Natural killer cell (primary cell): Measurements from ENCODE around the gene P2RX7. TPM values are rescaled to one million over a fixed set of nuclear protein-coding genes. Genes with fewer than 3 reads are reported as not detected.
A peak's percentile ranks its signal among the peaks of the same experiment; 100 is the strongest.

Experiments used
- ATAC-seq, 3 donors: fragments of 150-1000 bp in 2 of 3; fragments of 200-7000 bp in 1 of 3; cut with Tn5 transposase; 1 replicate in 1 of 3; 2 replicates in 2 of 3; pipeline ENCODE4 v1.10.0; 2021; ENCODE audit warnings: mild to moderate bottlenecking in 2 of 3, moderate library complexity in 2 of 3
- DNase-seq, 2 donors: peaks; one replicate each; pipeline versions ENCODE4 v3.0.0 to v3.0.0-alpha.2; 2013 to 2021; ENCODE audit warnings: mixed read lengths in 1 of 2
- H3K27ac ChIP-seq: one replicate; pipeline ENCODE4 v1.5.1; 2013; ENCODE audit warnings: mild to moderate bottlenecking, low read length
- H3K27me3 ChIP-seq: one replicate; pipeline ENCODE4 v1.6.1; 2013; ENCODE audit warnings: low read length; ENCODE audit not compliant: control insufficient read depth, insufficient read depth
- H3K36me3 ChIP-seq: one replicate; pipeline ENCODE4 v1.6.1; 2013; ENCODE audit warnings: low read length; ENCODE audit not compliant: control insufficient read depth, insufficient read depth
- H3K4me1 ChIP-seq: one replicate; pipeline ENCODE4 v1.6.1; 2013; ENCODE audit warnings: low read length; ENCODE audit not compliant: control insufficient read depth, insufficient read depth
- H3K4me3 ChIP-seq: one replicate; pipeline ENCODE4 v1.5.1; 2013; ENCODE audit warnings: low read length
- H3K9me3 ChIP-seq: one replicate; pipeline ENCODE4 v1.6.1; 2013; ENCODE audit warnings: low read length; ENCODE audit not compliant: control insufficient read depth, insufficient read depth
- H3K27ac Mint-ChIP-seq, 2 donors: one replicate each; pipeline ENCODE4 v1.8.0; 2022; ENCODE audit warnings: mild to moderate bottlenecking in 2 of 2, mixed read lengths in 2 of 2, moderate library complexity in 1 of 2
- H3K27me3 Mint-ChIP-seq, 2 donors: one replicate each; pipeline ENCODE4 v1.8.0; 2022; ENCODE audit warnings: low read depth in 2 of 2, mixed read lengths in 2 of 2
- H3K36me3 Mint-ChIP-seq: one replicate; pipeline ENCODE4 v1.8.0; 2022; ENCODE audit warnings: mixed read lengths
- H3K4me1 Mint-ChIP-seq, 2 donors: one replicate each; pipeline ENCODE4 v1.8.0; 2022; ENCODE audit warnings: mixed read lengths in 2 of 2
- H3K4me3 Mint-ChIP-seq: one replicate; pipeline ENCODE4 v1.8.0; 2022; ENCODE audit warnings: mild to moderate bottlenecking, moderate library complexity, mixed read lengths
- H3K9me3 Mint-ChIP-seq, 2 donors: one replicate each; pipeline ENCODE4 v1.8.0; 2022; ENCODE audit warnings: mixed read lengths in 2 of 2
- whole genome bisulfite sequencing: methylation state at CpG from one replicate; pipeline ENCODE4 v1.1.7; 2013; ENCODE audit warnings: missing lambda C conversion rate; ENCODE audit not compliant: insufficient coverage; 5-methylcytosine and 5-hydroxymethylcytosine counted together
- intact Hi-C: fragments of 100-400 bp; cut with micrococcal nuclease; formaldehyde crosslinking; loops from one replicate; pipeline ENCODE4 v1.14.2; 2022
- total RNA-seq, 4 donors: library from RNA; stranded (reverse); fragments of 120-200 nt in 1 of 4; gene quantifications; one replicate each; pipeline versions ENCODE4 v1.2.3 to v1.2.4, GENCODE V29; 2013 to 2022
- TF ChIP-seq, protein P1 (sequence below): fragments of 200-600 bp; IDR thresholded peaks from one replicate; pipeline ENCODE4 v1.8.0; 2022; ENCODE audit warnings: antibody characterized with exemption

Gene P2RX7
- total RNA-seq, 3 donors from 2014 or later (not counting 1 experiment from before 2014, with no cell fraction given): 14.1 to 22.9 (median 16.7) TPM

DNA sequence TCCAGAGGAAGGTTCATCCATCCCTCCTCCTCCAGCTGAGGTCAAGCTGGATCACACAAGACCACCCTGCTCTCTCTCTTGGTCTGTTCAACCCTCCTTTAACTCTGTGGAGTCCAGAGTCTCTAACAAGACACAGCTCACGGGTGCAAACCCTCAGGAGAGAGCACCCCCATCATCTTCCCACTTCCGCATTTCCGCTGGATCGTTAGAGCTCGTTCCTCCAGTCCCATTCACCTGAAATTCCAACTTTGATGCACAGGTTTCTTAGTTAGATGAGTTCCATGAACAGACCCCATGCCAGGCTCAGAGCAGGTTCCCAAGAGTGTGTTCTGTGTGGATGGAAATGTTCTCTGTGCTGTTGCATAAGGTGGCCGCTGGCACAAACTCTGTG, 44.5 kb upstream of the P2RX7 start:
- Mint-ChIP-seq H3K4me3 (no peak overlapping the region), H3K27ac (peak overlapping the region in 1 of 2 donors; percentile 37), H3K27me3 (no peaks in the 10 kb centered on the region), H3K36me3 (no peaks in the 10 kb centered on the region), H3K4me1 (peaks cover 45 to 46% of the 10 kb centered on the region in 2 donors), H3K9me3 (no peaks in the 10 kb centered on the region)
- H3K27ac ChIP-seq: no peak overlapping the region
- H3K9me3 ChIP-seq: no peaks in the 10 kb centered on the region
- no peak for DNase-seq
- H3K4me1 ChIP-seq: peaks cover 25% of the 10 kb centered on the region
- no peaks in the 10 kb centered on the region for H3K27me3 ChIP-seq
- 97% methylated on average over 6 of the region's 6 CpGs for WGBS
- TF ChIP-seq, protein P1, sequence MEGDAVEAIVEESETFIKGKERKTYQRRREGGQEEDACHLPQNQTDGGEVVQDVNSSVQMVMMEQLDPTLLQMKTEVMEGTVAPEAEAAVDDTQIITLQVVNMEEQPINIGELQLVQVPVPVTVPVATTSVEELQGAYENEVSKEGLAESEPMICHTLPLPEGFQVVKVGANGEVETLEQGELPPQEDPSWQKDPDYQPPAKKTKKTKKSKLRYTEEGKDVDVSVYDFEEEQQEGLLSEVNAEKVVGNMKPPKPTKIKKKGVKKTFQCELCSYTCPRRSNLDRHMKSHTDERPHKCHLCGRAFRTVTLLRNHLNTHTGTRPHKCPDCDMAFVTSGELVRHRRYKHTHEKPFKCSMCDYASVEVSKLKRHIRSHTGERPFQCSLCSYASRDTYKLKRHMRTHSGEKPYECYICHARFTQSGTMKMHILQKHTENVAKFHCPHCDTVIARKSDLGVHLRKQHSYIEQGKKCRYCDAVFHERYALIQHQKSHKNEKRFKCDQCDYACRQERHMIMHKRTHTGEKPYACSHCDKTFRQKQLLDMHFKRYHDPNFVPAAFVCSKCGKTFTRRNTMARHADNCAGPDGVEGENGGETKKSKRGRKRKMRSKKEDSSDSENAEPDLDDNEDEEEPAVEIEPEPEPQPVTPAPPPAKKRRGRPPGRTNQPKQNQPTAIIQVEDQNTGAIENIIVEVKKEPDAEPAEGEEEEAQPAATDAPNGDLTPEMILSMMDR: no peak
- H3K4me3 ChIP-seq: no peak overlapping the region
- intact Hi-C loops: no loop called here
- H3K36me3 ChIP-seq: no peaks in the 10 kb centered on the region
- ATAC-seq: no peak

DNA sequence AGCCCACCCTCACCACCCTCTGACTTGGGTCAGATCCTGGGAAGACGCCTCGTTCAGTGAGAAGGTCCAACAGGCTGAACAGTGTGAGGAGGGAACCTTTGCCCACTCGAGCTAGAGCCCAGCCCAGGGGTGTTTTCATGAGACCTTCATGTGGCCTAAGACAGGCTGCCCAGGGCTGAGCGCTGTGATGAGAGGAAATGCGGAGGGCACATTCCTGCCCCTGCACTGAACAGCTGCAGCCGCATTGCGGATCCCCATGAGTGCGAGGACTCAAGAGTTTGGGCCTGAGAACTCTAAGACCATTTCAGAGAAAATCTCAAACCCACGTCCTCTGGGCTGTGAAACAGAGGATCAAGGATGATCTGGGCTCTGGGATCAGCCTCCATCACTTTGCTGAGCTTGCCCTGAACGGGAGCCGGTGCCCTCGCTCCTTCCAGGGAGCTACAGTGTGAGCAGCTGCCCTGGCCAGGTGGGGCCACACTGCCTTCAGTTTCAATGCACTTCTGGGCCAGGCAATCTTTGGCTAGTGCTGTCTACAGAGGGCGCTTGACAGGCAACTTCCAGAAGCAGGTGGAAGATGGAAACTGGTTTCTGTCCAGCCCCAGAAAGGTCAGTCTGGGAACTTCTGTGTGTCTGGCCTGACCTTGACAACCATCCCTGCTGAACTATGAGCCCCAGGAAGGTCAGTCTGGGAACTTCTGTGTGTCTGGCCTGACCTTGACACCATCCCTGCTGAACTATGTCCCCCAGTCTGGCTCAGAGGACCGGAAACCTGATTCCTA, 43.5 kb upstream of the P2RX7 start:
- H3K27me3 Mint-ChIP-seq: no peaks in the 10 kb centered on the region
- no peaks in the 10 kb centered on the region for H3K36me3 Mint-ChIP-seq
- peaks cover 34% of the 10 kb centered on the region for H3K4me1 ChIP-seq
- no peak overlapping the region for H3K27ac ChIP-seq
- ATAC-seq (no peak), DNase-seq (no peak)
- H3K4me1 Mint-ChIP-seq: peaks cover 50 to 51% of the 10 kb centered on the region in 2 donors
- H3K9me3 Mint-ChIP-seq: no peaks in the 10 kb centered on the region
- no peak overlapping the region for H3K27ac Mint-ChIP-seq
- no peaks in the 10 kb centered on the region for H3K27me3 ChIP-seq
- TF ChIP-seq, protein P1: no peak
- H3K9me3 ChIP-seq: no peaks in the 10 kb centered on the region
- intact Hi-C loops: no loop called here
- H3K4me3 Mint-ChIP-seq: no peak overlapping the region
- H3K4me3 ChIP-seq: no peak overlapping the region
- 92% methylated on average over 14 of the region's 14 CpGs for WGBS
- H3K36me3 ChIP-seq: no peaks in the 10 kb centered on the region

DNA sequence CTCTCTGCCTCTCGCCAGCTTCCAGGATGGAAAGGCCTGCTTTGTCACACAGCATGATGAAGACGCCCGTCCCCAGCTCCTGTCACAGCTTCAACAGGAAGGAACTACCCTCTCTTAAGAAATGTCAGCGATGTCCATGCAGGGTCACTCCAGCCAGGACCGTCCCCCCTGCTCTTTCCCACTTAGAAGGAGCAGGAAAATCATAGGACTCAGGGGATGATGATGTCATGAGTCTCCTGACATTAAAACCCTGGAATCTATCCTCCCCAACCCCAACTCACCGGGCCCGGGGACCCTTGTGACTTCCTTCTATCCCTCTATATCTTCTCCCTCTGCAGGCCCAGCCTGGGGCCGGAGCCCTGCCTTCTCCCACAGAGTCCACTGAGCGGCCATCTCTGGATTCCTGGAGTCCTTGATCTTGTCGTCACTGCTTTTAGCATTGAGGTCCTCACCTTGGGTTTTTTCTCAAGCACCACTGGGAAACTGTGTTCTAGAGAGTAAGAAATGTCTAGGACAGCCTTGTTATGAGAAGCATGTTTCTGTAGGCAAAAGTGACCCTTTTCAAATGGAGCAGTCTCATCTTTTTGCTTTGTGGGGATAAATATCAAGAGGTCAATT, 42.8 kb upstream of the P2RX7 start:
- 92% methylated on average over 10 of the region's 10 CpGs for WGBS
- TF ChIP-seq, protein P1: no peak

More for the DNA sequence above, 42.8 kb upstream of the P2RX7 start:
- no peak overlapping the region for H3K27ac Mint-ChIP-seq
- Histone ChIP-seq H3K4me1 (peaks cover 34% of the 10 kb centered on the region), H3K9me3 (no peaks in the 10 kb centered on the region), H3K27me3 (no peaks in the 10 kb centered on the region), H3K36me3 (no peaks in the 10 kb centered on the region), H3K4me3 (no peak overlapping the region), H3K27ac (no peak overlapping the region)
- intact Hi-C loops: loop anchor here (5.0 kb wide), 1 partner anchor 73 kb away; the partner anchor contains the start of gene C12orf43
- no peaks in the 10 kb centered on the region for H3K9me3 Mint-ChIP-seq
- H3K36me3 Mint-ChIP-seq: no peaks in the 10 kb centered on the region
- peaks cover 55% of the 10 kb centered on the region in 2 donors for H3K4me1 Mint-ChIP-seq
- no peak overlapping the region for H3K4me3 Mint-ChIP-seq
- ATAC-seq (no peak), DNase-seq (no peak)
- H3K27me3 Mint-ChIP-seq: no peaks in the 10 kb centered on the region
